Osteoblast (primary cell): ENCODE measurements around the gene FGF12. TPM values are rescaled to one million over a fixed set of nuclear protein-coding genes. Genes with fewer than 3 reads are reported as not detected.

Experiments used
- DNase-seq: peaks from one replicate; pipeline ENCODE4 v3.0.0; 2011; ENCODE audit warnings: low spot score, mixed read lengths; ENCODE audit not compliant: insufficient read length; ENCODE audit errors: missing footprints
- H2AFZ ChIP-seq: 2 replicates; pipeline ENCODE4 v1.6.0; 2011; ENCODE audit warnings: mild to moderate bottlenecking, low read length
- H3K27ac ChIP-seq: 2 replicates; pipeline ENCODE4 v1.5.1; 2011; ENCODE audit warnings: mild to moderate bottlenecking, low read depth, low read length, moderate library complexity
- H3K27me3 ChIP-seq: 2 replicates; pipeline ENCODE4 v1.6.0; 2012; ENCODE audit warnings: mild to moderate bottlenecking, control low read depth, inconsistent platforms, low read length, moderate library complexity; ENCODE audit not compliant: insufficient read depth
- H3K36me3 ChIP-seq: 2 replicates; pipeline ENCODE4 v1.5.1; 2011; ENCODE audit warnings: mild to moderate bottlenecking, low read length, control low read depth, moderate library complexity; ENCODE audit not compliant: insufficient read depth
- H3K4me1 ChIP-seq: 2 replicates; pipeline ENCODE4 v1.5.1; 2011; ENCODE audit warnings: mild to moderate bottlenecking, low read length, control low read depth, moderate library complexity; ENCODE audit not compliant: insufficient read depth
- H3K4me2 ChIP-seq: 2 replicates; pipeline ENCODE4 v1.6.0; 2011; ENCODE audit warnings: mild to moderate bottlenecking, low read length; ENCODE audit not compliant: insufficient read depth
- H3K4me3 ChIP-seq: fragments of 200-600 bp; sonication (generic); 3 replicates; pipeline ENCODE4 v1.5.1; 2012; ENCODE audit warnings: mild to moderate bottlenecking, low read length, inconsistent platforms; ENCODE audit not compliant: insufficient read depth
- H3K79me2 ChIP-seq: 2 replicates; pipeline ENCODE4 v1.6.0; 2012; ENCODE audit warnings: mild to moderate bottlenecking, low read length, control low read depth, inconsistent platforms; ENCODE audit not compliant: insufficient read depth
- H3K9me3 ChIP-seq: 2 replicates; pipeline ENCODE4 v1.5.1; 2011; ENCODE audit warnings: low read depth, low read length, control low read depth
- H4K20me1 ChIP-seq: 2 replicates; pipeline ENCODE4 v1.6.0; 2012; ENCODE audit warnings: mild to moderate bottlenecking, low read length, control low read depth; ENCODE audit not compliant: insufficient read depth
- small RNA-seq: library from RNA; depleted of rRNA; stranded (forward); fragments of <200 nt; gene quantifications from one replicate; pipeline ENCODE3, GENCODE V24; 2012
- total RNA-seq: library from RNA; depleted of rRNA; stranded (reverse); fragments of >200 nt; gene quantifications from 2 replicates; pipeline ENCODE4 v1.2.3, GENCODE V29; 2012
- TF ChIP-seq, protein P1 (sequence below): IDR thresholded peaks from 2 replicates; pipeline ENCODE4 v1.5.1; 2011; ENCODE audit warnings: mild to moderate bottlenecking, low read depth, low read length, moderate library complexity; ENCODE audit errors: extremely low read depth

FGF12 gene
- total RNA-seq, 1 donor, result not detected

DNA sequence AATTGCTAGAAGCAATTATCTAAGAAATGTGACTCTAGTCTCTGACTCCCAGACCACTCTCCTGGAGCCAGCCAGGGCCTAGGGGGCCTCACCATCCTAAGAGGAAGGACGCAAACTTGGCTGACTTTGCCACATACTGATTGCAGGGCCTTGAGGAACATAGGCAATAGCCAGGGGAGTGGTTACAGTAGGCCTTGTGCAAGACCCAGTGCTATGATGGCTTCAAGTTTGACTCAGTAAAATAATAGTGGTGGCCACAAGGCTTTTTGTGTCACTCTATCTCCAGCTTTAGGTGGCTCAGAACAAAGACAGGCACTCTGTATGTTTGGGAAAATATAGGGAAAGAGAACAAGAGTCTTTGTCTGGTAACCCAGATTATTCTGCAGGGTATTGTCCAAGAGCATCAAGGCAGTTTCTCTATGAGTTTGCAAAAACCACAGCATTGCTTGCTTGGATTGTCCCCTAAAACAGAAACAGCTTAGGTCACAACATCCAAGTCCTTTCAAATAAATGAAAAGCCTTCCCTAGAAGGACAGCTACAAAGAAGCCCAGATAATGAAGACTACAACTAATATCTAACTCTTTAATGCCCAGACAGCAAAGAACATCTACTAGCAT, 634.8 kb downstream of the FGF12 start:
- DNase-seq, result no peak
- TF ChIP-seq, protein P1, sequence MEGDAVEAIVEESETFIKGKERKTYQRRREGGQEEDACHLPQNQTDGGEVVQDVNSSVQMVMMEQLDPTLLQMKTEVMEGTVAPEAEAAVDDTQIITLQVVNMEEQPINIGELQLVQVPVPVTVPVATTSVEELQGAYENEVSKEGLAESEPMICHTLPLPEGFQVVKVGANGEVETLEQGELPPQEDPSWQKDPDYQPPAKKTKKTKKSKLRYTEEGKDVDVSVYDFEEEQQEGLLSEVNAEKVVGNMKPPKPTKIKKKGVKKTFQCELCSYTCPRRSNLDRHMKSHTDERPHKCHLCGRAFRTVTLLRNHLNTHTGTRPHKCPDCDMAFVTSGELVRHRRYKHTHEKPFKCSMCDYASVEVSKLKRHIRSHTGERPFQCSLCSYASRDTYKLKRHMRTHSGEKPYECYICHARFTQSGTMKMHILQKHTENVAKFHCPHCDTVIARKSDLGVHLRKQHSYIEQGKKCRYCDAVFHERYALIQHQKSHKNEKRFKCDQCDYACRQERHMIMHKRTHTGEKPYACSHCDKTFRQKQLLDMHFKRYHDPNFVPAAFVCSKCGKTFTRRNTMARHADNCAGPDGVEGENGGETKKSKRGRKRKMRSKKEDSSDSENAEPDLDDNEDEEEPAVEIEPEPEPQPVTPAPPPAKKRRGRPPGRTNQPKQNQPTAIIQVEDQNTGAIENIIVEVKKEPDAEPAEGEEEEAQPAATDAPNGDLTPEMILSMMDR, result no peak
- Histone ChIP-seq H3K79me2 (no peaks in the 10 kb centered on the region), H3K27me3 (no peaks in the 10 kb centered on the region), H3K4me1 (peaks cover 14% of the 10 kb centered on the region), H3K4me2 (no peak overlapping the region), H3K36me3 (no peaks in the 10 kb centered on the region), H3K4me3 (no peak overlapping the region), H2AFZ (peak overlapping the region; percentile 66), H3K27ac (peak overlapping the region; percentile 56), H3K9me3 (no peaks in the 10 kb centered on the region), H4K20me1 (no peaks in the 10 kb centered on the region)

DNA sequence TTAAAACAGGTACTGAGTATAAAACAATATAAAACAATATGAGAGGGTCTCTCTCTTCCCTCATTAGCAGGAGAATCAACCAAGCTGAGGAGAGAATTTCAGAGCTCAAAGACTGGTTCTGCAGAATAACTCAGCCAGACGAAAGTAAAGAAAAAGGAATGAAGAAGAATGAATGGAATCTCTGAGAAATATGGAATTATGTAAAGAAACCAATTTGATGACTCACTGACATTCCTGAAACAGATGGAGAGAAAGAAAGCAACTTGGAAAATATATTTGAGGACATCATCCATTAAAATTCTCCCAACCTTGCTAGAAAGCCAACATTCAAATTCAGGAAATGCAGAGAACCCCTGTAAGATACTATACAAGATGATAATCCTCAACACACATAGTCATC, 635.5 kb downstream of the FGF12 start:
- no peak for DNase-seq
- Histone ChIP-seq H3K9me3 (no peaks in the 10 kb centered on the region), H3K27me3 (no peaks in the 10 kb centered on the region), H4K20me1 (no peaks in the 10 kb centered on the region), H3K27ac (peak overlapping the region; percentile 56), H3K4me3 (no peak overlapping the region), H3K4me2 (no peak overlapping the region), H3K36me3 (no peaks in the 10 kb centered on the region), H3K79me2 (no peaks in the 10 kb centered on the region), H2AFZ (peak overlapping the region; percentile 66), H3K4me1 (peaks cover 14% of the 10 kb centered on the region)
- TF ChIP-seq, protein P1, result no peak

DNA sequence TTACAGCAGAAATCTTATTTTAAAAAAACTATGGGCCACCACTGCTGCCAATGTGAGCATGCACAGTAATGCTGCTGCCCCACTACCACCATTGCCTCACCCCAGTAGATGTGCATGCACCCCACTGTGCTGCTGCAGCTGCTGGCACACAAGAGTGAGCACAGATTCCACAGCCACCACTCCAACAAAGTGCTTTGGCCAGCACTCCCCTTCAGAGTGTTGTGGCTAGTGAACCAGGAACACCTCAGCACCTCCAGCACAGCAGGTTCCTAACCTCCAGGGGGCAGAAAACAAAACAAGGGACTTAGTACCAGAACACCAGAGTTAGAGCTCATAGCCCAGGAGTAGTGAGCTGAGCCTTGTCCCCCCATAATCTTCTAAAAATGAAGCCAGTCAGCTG, 636.8 kb downstream of the FGF12 start:
- no peaks in the 10 kb centered on the region for H3K36me3 ChIP-seq
- H3K4me1 ChIP-seq, result peaks cover 14% of the 10 kb centered on the region
- H3K9me3 ChIP-seq, result no peaks in the 10 kb centered on the region
- no peak overlapping the region for H3K4me3 ChIP-seq
- H2AFZ ChIP-seq, result peak overlapping the region; percentile 60
- H3K79me2 ChIP-seq, result no peaks in the 10 kb centered on the region
- H3K4me2 ChIP-seq, result no peak overlapping the region
- no peak for DNase-seq
- no peaks in the 10 kb centered on the region for H4K20me1 ChIP-seq
- H3K27me3 ChIP-seq, result no peaks in the 10 kb centered on the region
- TF ChIP-seq, protein P1, result no peak
- H3K27ac ChIP-seq, result no peak overlapping the region

Small RNA genes within 50 kb of the gene (small RNA-seq; reads per million reads assigned to genes)
- gene RF01210, result not detected
- not detected for gene RNU1-20P

Other genes starting within 250 kb of the FGF12 start
- 4.7 and 6.5 TPM in 2 replicates for gene MB21D2, start 190.3 kb upstream of the FGF12 start, total RNA-seq